Measurements from ENCODE around the gene MAP2K5.

The MAP2K5 gene

DNA sequence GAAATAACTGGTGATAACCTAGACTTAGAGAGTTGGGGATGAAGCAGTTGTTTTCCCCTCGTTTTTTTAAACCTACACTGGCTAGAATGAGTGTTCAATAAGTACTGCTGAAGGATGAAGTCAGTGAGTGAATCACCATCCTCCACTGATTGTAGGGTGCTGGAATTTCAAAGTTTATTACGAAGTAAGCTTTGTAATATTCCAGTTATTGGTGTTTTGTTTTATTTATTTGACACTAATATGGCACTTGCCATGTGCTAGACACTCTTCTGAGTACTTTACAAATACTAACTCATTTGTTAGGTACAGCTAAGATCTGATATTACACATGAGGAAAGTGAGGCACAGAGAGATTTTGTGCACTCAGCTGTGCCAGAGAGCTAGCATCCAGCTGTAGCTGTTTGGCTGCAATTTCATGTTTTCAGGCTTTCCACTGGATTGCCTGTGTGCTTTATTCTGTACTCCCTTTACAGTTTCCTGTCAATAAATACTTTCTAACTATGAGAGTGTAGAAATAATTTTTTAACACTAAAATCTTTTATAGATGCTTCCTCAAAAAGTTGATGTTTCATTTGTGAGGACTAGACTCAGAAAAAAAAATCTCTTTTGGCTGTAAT lies 5.8 kb downstream of the MAP2K5 start:
- Histone ChIP-seq H3K4me2 (ENCODE audit: low read depth, low read length) (no peak overlapping the region), H3K27ac (ENCODE audit: low read length) (no peak overlapping the region), H3K79me2 (ENCODE audit: low read length) (peaks cover under 1% of the 10 kb centered on the region; the same call in 1 of the 2 replicates), H3K4me1 (ENCODE audit: low read length) (peaks cover 2% of the 10 kb centered on the region), H3K9me2 (replicated peaks; ENCODE audit: insufficient read depth, low read length) (no peaks in the 10 kb centered on the region), H3K27me3 (replicated peaks; ENCODE audit: insufficient read depth, low read length) (no peaks in the 10 kb centered on the region), H3K9me3 (replicated peaks; ENCODE audit: insufficient read depth, low read length) (no peaks in the 10 kb centered on the region), H3F3A (ENCODE audit: insufficient read depth, low read length) (no peaks in the 10 kb centered on the region), H3K4me3 (ENCODE audit: low read length) (no peak overlapping the region), H4K20me1 (ENCODE audit: insufficient read depth, low read length) (no peaks in the 10 kb centered on the region), H3K36me3 (replicated peaks; ENCODE audit: insufficient read depth, low read length) (peaks cover 2% of the 10 kb centered on the region; the same call in 1 of the 2 replicates), H2AFZ (ENCODE audit: low read length) (no peak overlapping the region), H3K9ac (ENCODE audit: low read length) (no peak overlapping the region)
- DNase-seq = no peak
- TF ChIP-seq EZH2 (optimal IDR thresholded peaks at IDR 0.05; ENCODE audit: low read depth, low read length) (no peak), EZH2phosphoT487 (IDR thresholded peaks at IDR 0.05; ENCODE audit: low read length) (no peak)
- TF ChIP-seq, protein P1, sequence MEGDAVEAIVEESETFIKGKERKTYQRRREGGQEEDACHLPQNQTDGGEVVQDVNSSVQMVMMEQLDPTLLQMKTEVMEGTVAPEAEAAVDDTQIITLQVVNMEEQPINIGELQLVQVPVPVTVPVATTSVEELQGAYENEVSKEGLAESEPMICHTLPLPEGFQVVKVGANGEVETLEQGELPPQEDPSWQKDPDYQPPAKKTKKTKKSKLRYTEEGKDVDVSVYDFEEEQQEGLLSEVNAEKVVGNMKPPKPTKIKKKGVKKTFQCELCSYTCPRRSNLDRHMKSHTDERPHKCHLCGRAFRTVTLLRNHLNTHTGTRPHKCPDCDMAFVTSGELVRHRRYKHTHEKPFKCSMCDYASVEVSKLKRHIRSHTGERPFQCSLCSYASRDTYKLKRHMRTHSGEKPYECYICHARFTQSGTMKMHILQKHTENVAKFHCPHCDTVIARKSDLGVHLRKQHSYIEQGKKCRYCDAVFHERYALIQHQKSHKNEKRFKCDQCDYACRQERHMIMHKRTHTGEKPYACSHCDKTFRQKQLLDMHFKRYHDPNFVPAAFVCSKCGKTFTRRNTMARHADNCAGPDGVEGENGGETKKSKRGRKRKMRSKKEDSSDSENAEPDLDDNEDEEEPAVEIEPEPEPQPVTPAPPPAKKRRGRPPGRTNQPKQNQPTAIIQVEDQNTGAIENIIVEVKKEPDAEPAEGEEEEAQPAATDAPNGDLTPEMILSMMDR (IDR thresholded peaks at IDR 0.05; ENCODE audit: low read length) = no peak

DNA sequence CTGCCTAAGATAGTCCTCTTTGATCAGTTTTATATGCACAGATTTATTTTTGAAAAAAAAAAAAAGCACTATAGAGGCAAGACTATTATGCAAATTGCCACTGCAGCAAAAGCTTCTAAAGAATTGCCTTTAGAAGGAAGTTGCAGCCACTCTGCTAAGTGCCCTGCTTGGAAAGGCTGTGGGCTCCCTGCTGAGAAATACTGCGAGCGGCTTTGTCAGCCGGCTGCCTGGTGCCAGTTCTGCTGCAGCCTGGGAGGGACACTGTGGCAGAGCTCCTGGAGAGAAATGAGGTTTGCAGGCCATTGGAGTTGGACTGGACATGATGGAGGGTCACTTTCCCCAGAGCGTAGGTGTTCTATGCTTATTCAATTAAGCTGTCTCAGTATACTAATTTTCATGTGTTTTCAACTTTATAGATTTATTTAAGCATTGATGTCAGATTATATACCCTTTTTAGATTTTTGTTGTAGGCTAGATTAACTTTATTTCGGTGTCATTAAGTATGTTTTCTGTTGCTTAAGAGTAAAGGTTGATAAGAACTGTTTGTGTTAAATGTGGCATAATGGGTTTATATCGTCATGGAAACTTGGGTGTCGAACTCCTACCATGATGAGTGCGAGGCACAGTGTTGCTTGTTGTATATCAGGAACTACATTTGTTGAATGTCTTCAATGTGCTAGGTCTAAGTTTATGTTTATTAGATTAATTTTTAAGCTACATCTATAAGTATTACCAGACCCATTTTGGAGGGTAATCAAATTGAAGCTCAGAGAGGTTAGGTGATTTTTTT lies 6.6 kb downstream of the MAP2K5 start:
- H3K27ac ChIP-seq (ENCODE audit: low read length) = no peak overlapping the region

DNA sequence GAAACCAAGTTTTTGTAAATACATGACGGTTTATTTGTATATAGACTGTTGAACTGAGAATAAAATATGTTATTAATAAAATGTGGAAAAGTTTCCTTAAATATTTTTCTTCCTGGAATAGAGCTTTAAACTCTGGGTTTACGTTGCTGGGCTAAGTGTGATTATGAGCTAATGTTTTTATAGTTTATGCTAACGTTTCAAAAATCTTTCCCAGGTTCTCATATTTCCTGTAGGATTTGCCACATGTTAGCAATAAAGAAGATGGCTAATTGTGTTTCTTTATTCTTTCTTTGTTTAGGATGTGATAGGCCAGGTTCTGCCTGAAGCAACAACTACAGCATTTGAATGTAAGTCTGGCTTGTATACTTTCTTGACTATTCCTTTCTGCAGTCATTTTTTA lies 7.2 kb downstream of the MAP2K5 start:
- no peak overlapping the region for H3K9ac ChIP-seq (ENCODE audit: low read length)
- H3K4me3 ChIP-seq (ENCODE audit: low read length) = no peak overlapping the region
- H3K4me1 ChIP-seq (ENCODE audit: low read length) = no peaks in the 10 kb centered on the region
- no peaks in the 10 kb centered on the region for H3K79me2 ChIP-seq (ENCODE audit: low read length)
- H3F3A ChIP-seq (ENCODE audit: insufficient read depth, low read length) = no peaks in the 10 kb centered on the region
- TF ChIP-seq, protein P1 (IDR thresholded peaks at IDR 0.05; ENCODE audit: low read length) = no peak
- TF ChIP-seq EZH2phosphoT487 (IDR thresholded peaks at IDR 0.05; ENCODE audit: low read length) (no peak), EZH2 (optimal IDR thresholded peaks at IDR 0.05; ENCODE audit: low read depth, low read length) (no peak)
- H3K27me3 ChIP-seq (replicated peaks; ENCODE audit: insufficient read depth, low read length) = no peaks in the 10 kb centered on the region
- no peak overlapping the region for H3K27ac ChIP-seq (ENCODE audit: low read length)
- no peak for DNase-seq
- peaks cover 2% of the 10 kb centered on the region; the same call in 1 of the 2 replicates for H3K36me3 ChIP-seq (replicated peaks; ENCODE audit: insufficient read depth, low read length)
- no peaks in the 10 kb centered on the region for H4K20me1 ChIP-seq (ENCODE audit: insufficient read depth, low read length)
- no peaks in the 10 kb centered on the region for H3K9me2 ChIP-seq (replicated peaks; ENCODE audit: insufficient read depth, low read length)
- H2AFZ ChIP-seq (ENCODE audit: low read length) = no peak overlapping the region
- H3K4me2 ChIP-seq (ENCODE audit: low read depth, low read length) = no peak overlapping the region
- H3K9me3 ChIP-seq (replicated peaks; ENCODE audit: insufficient read depth, low read length) = no peaks in the 10 kb centered on the region

More for the DNA sequence above, 6.6 kb downstream of the MAP2K5 start:
- H2AFZ ChIP-seq (ENCODE audit: low read length) = no peak overlapping the region
- no peaks in the 10 kb centered on the region for H3K9me3 ChIP-seq (replicated peaks; ENCODE audit: insufficient read depth, low read length)
- no peak overlapping the region for H3K4me2 ChIP-seq (ENCODE audit: low read depth, low read length)
- H3K79me2 ChIP-seq (ENCODE audit: low read length) = no peaks in the 10 kb centered on the region
- TF ChIP-seq, protein P1 (IDR thresholded peaks at IDR 0.05; ENCODE audit: low read length) = no peak
- no peak for TF ChIP-seq EZH2phosphoT487 (IDR thresholded peaks at IDR 0.05; ENCODE audit: low read length)
- no peak for TF ChIP-seq EZH2 (optimal IDR thresholded peaks at IDR 0.05; ENCODE audit: low read depth, low read length)
- H3F3A ChIP-seq (ENCODE audit: insufficient read depth, low read length) = no peaks in the 10 kb centered on the region
- H3K9me2 ChIP-seq (replicated peaks; ENCODE audit: insufficient read depth, low read length) = no peaks in the 10 kb centered on the region
- H3K4me3 ChIP-seq (ENCODE audit: low read length) = no peak overlapping the region
- no peaks in the 10 kb centered on the region for H3K27me3 ChIP-seq (replicated peaks; ENCODE audit: insufficient read depth, low read length)
- H3K4me1 ChIP-seq (ENCODE audit: low read length) = no peaks in the 10 kb centered on the region
- no peak for DNase-seq
- no peaks in the 10 kb centered on the region for H4K20me1 ChIP-seq (ENCODE audit: insufficient read depth, low read length)
- peaks cover 2% of the 10 kb centered on the region; the same call in 1 of the 2 replicates for H3K36me3 ChIP-seq (replicated peaks; ENCODE audit: insufficient read depth, low read length)
- no peak overlapping the region for H3K9ac ChIP-seq (ENCODE audit: low read length)

Measured in MM.1S (cell line).